HG03439 (cell line): Measurements from ENCODE around the gene WDR83.
"Not testable (repeated sequence)": the region's sequence is repeated elsewhere in the genome, so short reads cannot be mapped to it uniquely, and the experiment has no call there.

Experiments used
- ATAC-seq: cut with Tn5 transposase; IDR thresholded peaks from one replicate; pipeline ENCODE4 v1.9.1; 2021; ENCODE audit warnings: mild to moderate bottlenecking, moderate library complexity; ENCODE audit not compliant: unreplicated experiment

Gene WDR83

DNA sequence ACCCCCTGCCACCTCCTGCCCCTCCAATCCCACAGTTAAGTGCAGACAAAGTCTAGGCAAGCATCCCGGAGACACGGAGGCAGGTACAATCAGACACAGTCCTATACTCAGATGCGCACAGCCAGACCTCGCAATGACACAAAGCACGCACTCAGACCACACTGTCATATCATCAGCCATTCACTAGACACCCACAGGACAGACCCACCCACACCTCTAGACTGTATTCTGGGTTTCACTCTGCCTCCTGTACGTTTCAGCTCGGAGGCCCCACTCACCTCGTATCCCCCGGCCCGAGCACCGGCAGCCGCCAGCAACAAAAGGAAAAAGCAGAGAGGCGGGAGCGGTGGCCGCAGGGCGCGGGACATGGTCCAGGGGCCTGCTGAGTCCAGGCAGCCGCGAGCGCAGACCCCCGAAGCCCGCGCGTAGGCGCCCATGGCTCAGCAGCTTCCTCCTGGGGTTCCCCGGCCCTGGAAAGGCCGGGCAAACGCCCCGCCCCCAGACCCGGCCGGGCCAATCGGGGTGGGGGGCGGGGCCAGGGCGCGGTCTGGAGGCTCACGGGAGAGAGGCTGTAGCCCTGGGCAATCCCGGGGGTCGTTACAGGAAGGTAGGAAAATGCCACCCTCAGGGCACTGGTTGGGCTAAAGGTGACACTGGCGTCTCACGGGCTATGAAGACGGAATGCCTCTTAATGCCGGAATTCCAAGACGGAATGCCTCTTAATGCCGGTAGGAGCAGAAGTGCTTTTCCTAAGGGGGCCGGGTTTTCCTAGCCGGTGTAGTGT, at the start of gene WDR83, which contains the start of gene MAN2B1:
WDR83 (plus strand) TSS at position 543 of the 784 bp plus-strand sequence. CDS start 2,984 bp downstream, outside the sequence.
MAN2B1 (minus strand) TSS at position 478 of the 784 bp plus-strand sequence; CDS start at position 437, 41 bp downstream.
- peak; percentile 43 for ATAC-seq

DNA sequence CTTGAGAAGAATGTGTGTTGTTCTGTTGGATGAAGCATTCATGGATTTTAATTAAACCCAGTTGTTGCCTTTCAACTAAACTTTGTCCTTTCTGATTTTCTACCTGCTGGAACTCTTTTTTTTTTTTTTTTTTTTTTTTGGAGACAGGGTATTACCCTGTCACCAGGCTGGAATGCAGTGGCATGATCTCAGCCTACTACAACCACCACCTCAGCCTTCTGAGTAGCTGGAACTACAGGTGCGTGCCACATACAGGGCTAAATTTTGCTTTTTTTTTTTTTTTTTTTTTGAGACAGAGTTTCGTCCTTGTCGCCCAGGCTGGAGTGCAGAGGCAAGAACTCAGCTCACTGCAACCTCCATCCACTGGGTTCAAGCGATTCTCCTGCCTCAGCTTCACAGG, 49.0 kb upstream of the WDR83 start:
- no peak for ATAC-seq

- ATAC-seq: not testable (repeated sequence)
These were observed 45.2 kb upstream of the WDR83 start for GRCh38 chr19:12621253-12622024.

DNA sequence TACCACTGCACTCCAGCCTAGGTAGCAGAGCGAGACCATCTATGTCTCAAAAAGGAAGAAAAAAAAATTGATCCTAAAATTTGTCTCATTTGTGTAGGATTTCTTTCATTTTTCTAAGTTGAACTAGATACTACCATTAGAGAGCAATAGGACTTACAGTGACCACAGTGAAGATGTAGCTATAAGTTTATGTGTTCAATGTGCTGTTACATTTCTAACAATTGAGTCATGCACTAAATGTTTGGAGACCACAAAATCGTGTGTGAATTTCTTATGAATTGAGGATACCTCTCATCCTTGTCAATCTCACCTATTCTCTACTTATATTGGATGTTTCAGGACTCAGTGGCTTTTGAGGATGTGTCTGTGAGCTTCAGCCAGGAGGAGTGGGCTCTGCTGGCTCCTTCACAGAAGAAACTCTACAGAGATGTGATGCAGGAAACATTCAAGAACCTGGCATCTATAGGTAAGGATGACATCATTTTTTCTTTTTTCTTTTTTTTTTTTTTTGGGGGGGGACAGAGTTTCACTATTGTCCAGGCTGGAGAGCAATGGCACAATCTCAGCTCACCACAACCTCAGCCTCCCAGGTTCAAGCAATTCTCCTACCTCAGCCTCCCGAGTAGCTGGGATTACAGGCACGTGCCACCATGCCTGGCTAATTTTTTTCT, 43.1 kb upstream of the WDR83 start:
- no peak for ATAC-seq

DNA sequence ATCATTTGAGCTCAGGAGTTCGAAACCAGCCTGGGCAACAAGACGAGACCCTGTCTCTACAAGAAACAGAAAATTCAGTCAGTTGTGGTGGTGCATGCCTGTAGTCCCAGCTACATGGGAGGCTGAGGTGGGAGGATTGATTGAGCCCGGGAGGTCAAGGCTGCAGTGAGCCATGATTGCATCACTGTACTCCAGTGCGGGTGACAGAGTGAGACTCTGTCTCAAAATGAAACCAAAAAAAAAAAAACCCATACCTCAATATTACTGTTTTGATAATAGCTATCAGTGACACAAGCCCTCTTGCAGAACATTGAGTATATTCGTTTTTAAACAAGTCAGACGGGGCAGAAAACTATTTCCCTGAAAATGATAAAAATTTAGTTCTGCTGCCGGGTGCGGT, 39.6 kb upstream of the WDR83 start:
- ATAC-seq: no peak

DNA sequence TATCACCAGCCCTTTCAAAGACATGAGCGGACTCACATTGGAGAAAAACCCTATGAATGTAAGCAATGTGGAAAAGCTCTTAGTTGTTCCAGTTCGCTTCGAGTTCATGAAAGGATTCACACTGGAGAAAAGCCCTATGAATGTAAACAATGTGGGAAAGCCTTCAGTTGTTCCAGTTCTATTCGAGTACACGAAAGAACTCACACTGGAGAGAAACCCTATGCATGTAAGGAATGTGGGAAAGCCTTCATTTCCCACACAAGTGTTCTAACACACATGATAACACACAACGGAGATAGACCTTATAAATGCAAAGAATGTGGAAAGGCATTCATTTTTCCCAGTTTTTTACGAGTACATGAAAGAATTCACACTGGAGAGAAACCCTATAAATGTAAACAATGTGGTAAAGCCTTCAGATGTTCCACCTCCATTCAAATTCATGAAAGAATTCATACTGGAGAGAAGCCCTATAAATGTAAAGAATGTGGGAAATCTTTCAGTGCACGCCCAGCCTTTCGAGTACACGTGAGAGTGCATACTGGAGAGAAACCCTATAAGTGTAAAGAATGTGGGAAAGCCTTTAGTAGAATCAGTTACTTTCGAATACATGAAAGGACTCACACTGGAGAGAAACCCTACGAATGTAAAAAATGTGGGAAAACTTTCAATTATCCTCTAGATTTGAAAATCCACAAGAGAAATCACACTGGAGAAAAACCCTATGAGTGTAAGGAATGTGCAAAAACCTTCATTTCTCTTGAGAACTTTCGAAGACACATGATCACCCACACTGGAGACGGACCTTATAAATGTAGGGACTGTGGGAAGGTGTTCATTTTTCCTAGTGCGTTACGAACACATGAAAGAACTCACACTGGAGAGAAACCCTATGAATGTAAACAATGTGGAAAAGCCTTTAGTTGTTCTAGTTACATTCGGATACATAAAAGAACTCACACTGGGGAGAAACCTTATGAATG, 38.3 kb upstream of the WDR83 start:
- no peak for ATAC-seq

- no peak for ATAC-seq
These were observed 37.4 kb upstream of the WDR83 start for GRCh38 chr19:12629215-12629614.

DNA sequence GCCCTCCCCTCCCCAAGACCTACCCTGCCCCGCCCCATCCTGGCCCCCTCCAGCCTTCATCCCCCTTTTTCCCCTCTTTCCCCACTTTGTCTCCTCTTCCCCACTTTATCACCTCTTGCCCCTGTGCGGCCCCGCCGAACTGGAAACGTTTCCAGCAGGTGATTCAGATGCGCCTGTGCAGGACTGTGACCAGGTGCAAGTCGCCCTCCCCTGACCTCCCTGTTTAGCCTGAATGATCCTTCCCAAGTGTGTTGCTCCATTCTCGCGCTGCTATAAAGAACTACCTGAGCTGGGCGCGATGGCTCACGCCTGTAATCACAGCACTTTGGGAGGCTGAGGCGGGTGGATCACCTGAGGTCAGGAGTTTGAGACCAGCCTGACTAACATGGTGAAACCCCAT, 30.0 kb upstream of the WDR83 start:
- no peak for ATAC-seq

GRCh38 chr19:12638611-12639182, 27.9 kb upstream of the WDR83 start:
- no peak for ATAC-seq

DNA sequence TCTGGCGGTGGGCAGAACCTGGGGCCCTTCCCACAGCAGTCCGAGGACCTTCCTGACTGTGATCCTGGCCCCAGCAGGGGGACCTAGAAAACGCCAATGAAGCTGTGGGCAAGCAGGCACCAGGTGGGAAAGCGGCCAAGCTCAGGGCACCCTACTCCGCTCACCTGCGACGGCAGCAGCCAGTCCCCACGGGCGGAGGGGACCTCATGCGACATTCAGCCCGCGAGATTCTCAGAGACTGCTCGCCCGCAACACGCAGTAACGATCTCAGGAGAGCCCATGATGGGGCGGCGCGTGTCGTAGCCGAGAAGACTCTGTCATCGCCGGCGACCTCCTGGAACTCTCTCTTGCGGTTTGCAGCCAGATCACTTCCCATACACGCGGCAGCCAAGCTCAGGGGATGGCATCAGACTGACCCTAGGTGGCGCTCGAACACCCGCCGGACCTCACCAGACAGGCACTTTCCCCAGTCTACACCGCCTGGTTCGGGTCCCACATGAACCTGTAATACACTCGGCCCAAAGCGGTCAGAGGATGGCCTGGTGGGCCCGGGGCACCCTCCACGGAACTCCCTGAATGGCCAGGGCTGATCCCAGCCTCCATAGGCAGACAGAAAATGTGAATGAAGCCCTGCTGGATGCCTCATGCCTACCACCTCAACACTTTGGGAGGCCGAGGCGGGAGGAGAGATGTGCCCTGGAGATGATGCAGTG, 26.6 kb upstream of the WDR83 start:
- ATAC-seq: no peak

GRCh38 chr19:12641456-12641855, 25.2 kb upstream of the WDR83 start:
- no peak for ATAC-seq

- no peak for ATAC-seq
These were observed 24.1 kb upstream of the WDR83 start for GRCh38 chr19:12642506-12642905.

- not testable (repeated sequence) for ATAC-seq
These were observed 22.9 kb upstream of the WDR83 start for GRCh38 chr19:12643716-12644115.

- ATAC-seq: no peak
These were observed 20.1 kb upstream of the WDR83 start for GRCh38 chr19:12646551-12646950.

DNA sequence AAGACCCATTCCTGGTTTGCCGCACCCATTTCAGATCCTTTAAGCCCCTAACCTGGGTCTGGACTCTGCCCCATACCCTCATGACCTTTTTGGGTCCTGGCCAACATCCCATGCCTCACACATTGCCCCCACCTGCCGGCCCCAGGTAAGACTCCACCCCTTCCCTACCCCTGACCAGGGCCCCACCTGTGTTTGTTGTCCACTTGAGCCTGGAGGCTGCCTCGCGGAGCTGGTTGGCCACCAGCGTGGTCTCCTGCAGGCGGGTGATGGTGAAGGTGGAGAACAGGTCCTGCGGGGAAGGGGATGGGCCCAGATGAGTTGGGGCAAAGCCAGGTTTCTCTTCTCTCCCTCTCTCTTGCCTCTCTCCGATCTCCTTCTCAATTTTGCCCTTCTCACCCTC, 19.6 kb upstream of the WDR83 start:
- ATAC-seq: no peak

DNA sequence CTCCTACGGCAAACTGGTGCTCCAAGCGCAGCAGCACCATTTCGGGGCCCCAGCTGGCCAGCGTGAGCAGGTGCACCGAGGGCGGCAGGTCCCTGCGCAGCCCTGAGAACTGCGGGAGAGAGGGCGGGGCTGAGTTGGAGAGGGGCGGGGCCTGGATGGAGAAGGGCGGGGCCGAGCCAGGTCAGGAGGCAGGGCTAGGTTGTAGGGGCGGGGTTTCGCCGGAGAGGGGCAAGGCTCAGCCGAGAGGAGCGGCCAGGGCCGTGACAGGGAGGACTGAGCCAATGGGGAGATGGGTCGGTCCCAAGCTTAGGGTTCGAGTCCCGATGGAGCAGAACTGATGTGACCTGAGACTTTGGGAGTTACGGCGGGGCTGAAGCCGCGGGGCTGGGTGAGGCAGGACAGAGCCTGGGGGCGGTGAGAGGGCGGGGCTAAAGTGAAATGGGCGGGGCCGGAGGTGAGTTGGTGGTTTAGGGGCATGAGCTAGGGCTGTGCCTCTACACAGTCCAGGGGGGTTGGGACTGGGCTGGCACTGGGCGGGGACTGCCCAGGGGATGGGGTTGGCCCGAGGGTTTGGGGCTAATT, 19.0 kb upstream of the WDR83 start:
- ATAC-seq: no peak

- ATAC-seq: no peak
These were observed 18.5 kb upstream of the WDR83 start for GRCh38 chr19:12648088-12648487.

DNA sequence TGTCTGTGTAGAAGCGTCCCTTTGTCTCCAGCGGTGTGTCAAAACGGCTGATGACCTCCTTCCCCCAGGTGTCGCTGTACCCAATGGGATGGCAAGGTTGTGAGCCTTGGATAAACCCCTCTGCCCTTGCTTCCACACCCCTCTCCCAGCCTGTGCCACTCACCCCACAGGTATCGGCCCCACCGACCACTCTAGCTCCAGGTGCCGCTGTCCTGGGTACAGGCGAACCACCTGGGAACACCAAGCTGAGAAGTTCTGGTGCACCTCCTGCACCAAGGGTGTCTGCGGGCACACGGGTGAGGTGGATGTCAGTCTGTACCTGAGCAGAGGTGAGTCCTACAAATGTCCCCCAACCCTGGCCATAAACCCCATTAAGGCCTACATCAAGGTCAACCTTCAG, 16.7 kb upstream of the WDR83 start:
- no peak for ATAC-seq

GRCh38 chr19:12652219-12652618, 14.4 kb upstream of the WDR83 start:
- no peak for ATAC-seq
